H1 (cell line): ENCODE data around the gene SYDE1.

Source experiments
- CTCF ChIP-seq, 3 experiments: IDR thresholded peaks; 1 replicate in 2 of 3; 2 replicates in 1 of 3; pipeline versions ENCODE4 v1.5.1 to v1.6.1; 2011; ENCODE audit warnings: low read length in 3 of 3, mild to moderate bottlenecking in 3 of 3, inconsistent platforms in 2 of 3, low read depth in 1 of 3, moderate library complexity in 1 of 3; ENCODE audit not compliant: insufficient read depth in 1 of 3; ENCODE audit errors: control extremely low read depth in 1 of 3
- EP300 ChIP-seq, 2 experiments: IDR thresholded peaks; 1 replicate in 1 of 2; 2 replicates in 1 of 2; pipeline ENCODE4 v1.6.1; 2011 to 2012; ENCODE audit warnings: low read depth in 2 of 2, low read length in 2 of 2, mild to moderate bottlenecking in 2 of 2, borderline replicate concordance in 1 of 2, inconsistent platforms in 1 of 2, moderate library complexity in 1 of 2
- EZH2 ChIP-seq: fragments of 200-600 bp; sonication (generic); IDR thresholded peaks from 2 replicates; pipeline ENCODE4 v1.7.1; 2012; ENCODE audit warnings: low read depth, mild to moderate bottlenecking, moderate library complexity, low read length, inconsistent platforms; ENCODE audit not compliant: severe bottlenecking
- POLR2A ChIP-seq, 2 experiments: IDR thresholded peaks; 1 replicate in 1 of 2; 2 replicates in 1 of 2; pipeline ENCODE4 v1.6.1; 2011; ENCODE audit warnings: low read depth in 2 of 2, low read length in 2 of 2, mild to moderate bottlenecking in 2 of 2; ENCODE audit errors: control extremely low read depth in 1 of 2
- RAD21 ChIP-seq, 2 experiments: IDR thresholded peaks in 1 of 2; conservative IDR thresholded peaks in 1 of 2; 2 replicates each; pipeline ENCODE4 v1.6.1; 2011; ENCODE audit warnings: low read depth in 2 of 2, low read length in 2 of 2, improper control_type of control experiment in 1 of 2, inconsistent platforms in 1 of 2, mild to moderate bottlenecking in 1 of 2, moderate library complexity in 1 of 2
- RFX5 ChIP-seq: IDR thresholded peaks from 2 replicates; pipeline ENCODE4 v1.6.1; 2011; ENCODE audit warnings: low read depth, low read length, improper control_type of control experiment, borderline replicate concordance
- SAP30 ChIP-seq: fragments of 300-600 bp; sonication (generic); IDR thresholded peaks from 2 replicates; pipeline ENCODE4 v1.7.1; 2012; ENCODE audit warnings: low read length, moderate library complexity, mild to moderate bottlenecking, inconsistent platforms; ENCODE audit not compliant: insufficient read depth, insufficient replicate concordance
- SIX5 ChIP-seq: IDR thresholded peaks from 2 replicates; pipeline ENCODE4 v1.6.1; 2011; ENCODE audit warnings: mild to moderate bottlenecking, low read depth, low read length
- SP1 ChIP-seq: IDR thresholded peaks from 2 replicates; pipeline ENCODE4 v1.6.1; 2011; ENCODE audit warnings: low read depth, low read length
- TAF1 ChIP-seq: IDR thresholded peaks from 2 replicates; pipeline ENCODE4 v1.6.1; 2011; ENCODE audit warnings: mild to moderate bottlenecking, low read depth, low read length
- USF2 ChIP-seq: IDR thresholded peaks from 2 replicates; pipeline ENCODE4 v1.6.1; 2011; ENCODE audit warnings: low read length, improper control_type of control experiment
- TF ChIP-seq, protein P1 (sequence below): IDR thresholded peaks from 2 replicates; pipeline ENCODE4 v1.6.1; 2012; ENCODE audit warnings: inconsistent platforms

- TF ChIP-seq RAD21 (IDR thresholded peaks at IDR 0.05 in 1 of 2, conservative IDR thresholded peaks at IDR 0.05 in 1 of 2; ENCODE audit: low read depth in 2 of 2, low read length in 2 of 2) (no peak), SIX5 (no peak), EZH2 (no peak), USF2 (no peak), CTCF (IDR thresholded peaks at IDR 0.05; ENCODE audit: control extremely low read depth in 1 of 3, insufficient read depth in 1 of 3, low read depth in 1 of 3, low read length in 3 of 3) (no peak), TAF1 (no peak), EP300 (IDR thresholded peaks at IDR 0.05; ENCODE audit: borderline replicate concordance in 1 of 2, low read depth in 2 of 2, low read length in 2 of 2) (no peak), RFX5 (no peak), POLR2A (IDR thresholded peaks at IDR 0.05; ENCODE audit: control extremely low read depth in 1 of 2, low read depth in 2 of 2, low read length in 2 of 2) (no peak), SAP30 (no peak), SP1 (no peak)
- TF ChIP-seq, protein P1, sequence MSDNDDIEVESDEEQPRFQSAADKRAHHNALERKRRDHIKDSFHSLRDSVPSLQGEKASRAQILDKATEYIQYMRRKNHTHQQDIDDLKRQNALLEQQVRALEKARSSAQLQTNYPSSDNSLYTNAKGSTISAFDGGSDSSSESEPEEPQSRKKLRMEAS: no peak
Observed at GRCh38 chr19:15118789-15119494, 11.7 kb downstream of the SYDE1 start.
